Measurements from ENCODE around the gene FXN.

FXN gene

DNA sequence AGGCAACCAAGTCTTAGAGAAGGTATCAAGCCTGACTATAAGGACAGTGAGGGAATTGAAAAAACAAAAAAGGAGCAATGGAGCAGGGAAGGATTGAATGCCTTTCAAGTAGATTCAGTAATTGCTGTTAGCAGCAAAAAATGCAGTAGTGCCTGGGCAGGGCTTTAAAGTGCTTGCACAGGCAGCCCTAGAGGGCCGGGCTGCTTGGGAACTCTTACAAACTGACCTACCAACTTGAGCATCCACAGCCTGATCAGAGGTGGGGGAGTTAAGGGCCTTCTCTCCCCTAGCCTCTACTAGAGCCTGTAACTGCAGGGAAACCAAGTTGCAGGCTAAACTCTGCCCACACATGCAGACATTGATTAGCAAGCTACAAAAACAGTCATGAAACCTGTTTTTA is 19.4 kb downstream of the FXN start:
- TF ChIP-seq POLR2AphosphoS5 (IDR thresholded peaks at IDR 0.05; ENCODE audit: low read depth, low read length) (no peak), TAF1 (IDR thresholded peaks at IDR 0.05; ENCODE audit: borderline replicate concordance, low read depth, low read length) (no peak), POLR2A (IDR thresholded peaks at IDR 0.05; ENCODE audit: low read depth, low read length) (no peak)
- FAIRE-seq (no peak), DNase-seq (ENCODE audit: insufficient read length) (no peak)

DNA sequence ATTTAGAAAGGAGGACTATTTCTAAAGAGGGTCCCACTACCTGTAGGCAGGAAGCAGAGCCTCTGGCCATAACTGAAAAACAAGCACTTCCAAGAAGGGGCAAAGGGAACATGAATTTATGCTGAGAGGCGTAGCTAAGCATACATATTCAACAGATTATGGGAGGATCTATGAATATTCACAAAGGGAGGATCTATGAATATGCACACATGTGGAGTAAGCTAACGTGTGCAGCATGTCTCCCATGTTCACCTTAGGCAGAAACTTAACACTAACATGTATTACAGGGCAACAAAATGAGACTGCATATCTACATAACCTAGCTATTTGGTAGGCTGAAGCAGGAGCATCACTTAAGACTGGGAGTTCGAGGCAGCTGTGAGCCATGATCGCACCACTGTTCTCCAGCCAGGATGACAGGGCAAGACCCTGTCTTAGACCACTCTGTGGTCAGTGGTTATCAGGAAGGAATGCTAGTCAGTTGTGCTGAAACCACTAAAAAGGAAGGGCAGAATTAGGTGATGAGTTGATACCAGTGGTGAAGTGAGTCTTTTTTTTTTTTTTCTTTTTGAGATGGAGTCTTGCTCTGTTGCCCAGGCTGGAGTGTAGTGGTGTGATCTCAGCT is 20.8 kb downstream of the FXN start:
- DNase-seq (ENCODE audit: insufficient read length) (no peak), FAIRE-seq (no peak)
- TF ChIP-seq TAF1 (IDR thresholded peaks at IDR 0.05; ENCODE audit: borderline replicate concordance, low read depth, low read length) (no peak), POLR2AphosphoS5 (IDR thresholded peaks at IDR 0.05; ENCODE audit: low read depth, low read length) (no peak), POLR2A (IDR thresholded peaks at IDR 0.05; ENCODE audit: low read depth, low read length) (no peak)

DNA sequence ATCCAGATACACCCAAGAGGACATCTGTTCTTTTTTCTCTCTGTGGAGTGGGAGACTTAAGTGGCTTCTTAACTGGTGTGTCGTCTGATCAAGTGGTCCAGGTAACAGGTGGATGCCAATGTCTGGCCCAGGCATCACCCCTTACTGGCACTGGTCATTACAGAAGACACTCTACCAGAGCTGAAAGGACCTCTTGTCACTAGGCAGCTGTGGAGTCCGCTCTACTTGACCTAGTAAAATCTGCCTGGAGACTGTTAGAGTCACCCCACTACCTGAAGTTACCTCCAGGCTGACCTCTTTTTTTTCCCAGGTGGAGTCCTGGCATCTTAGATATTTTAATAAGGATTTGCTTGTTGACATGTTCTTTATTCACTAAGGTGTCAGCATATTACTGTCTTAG is 22.5 kb downstream of the FXN start:
- FAIRE-seq (no peak), DNase-seq (ENCODE audit: insufficient read length) (no peak)
- no peak for TF ChIP-seq TAF1 (IDR thresholded peaks at IDR 0.05; ENCODE audit: borderline replicate concordance, low read depth, low read length)
- TF ChIP-seq POLR2AphosphoS5 (IDR thresholded peaks at IDR 0.05; ENCODE audit: low read depth, low read length): no peak
- no peak for TF ChIP-seq POLR2A (IDR thresholded peaks at IDR 0.05; ENCODE audit: low read depth, low read length)

DNA sequence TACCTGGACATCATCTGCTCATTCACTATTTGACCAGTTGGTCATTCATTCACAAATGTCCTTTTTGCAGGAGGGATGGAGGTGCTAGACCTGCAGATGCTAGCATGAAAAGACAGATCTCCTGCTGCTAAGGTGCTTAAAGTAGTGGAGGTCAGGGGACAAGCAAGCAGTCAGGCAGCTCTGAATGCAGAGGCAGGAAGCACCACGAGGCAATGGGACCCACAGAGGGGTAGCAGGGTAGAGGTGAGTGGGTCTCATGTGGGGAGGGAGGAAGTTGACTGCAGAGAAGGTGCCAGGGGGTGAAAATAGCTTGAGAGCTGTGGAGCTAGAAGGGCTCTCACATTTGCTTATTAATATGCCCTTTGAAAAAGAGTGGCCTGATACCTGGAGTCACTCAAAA is 25.2 kb downstream of the FXN start:
- FAIRE-seq: no peak
- no peak for TF ChIP-seq POLR2A (IDR thresholded peaks at IDR 0.05; ENCODE audit: low read depth, low read length)
- no peak for TF ChIP-seq TAF1 (IDR thresholded peaks at IDR 0.05; ENCODE audit: borderline replicate concordance, low read depth, low read length)
- no peak for TF ChIP-seq POLR2AphosphoS5 (IDR thresholded peaks at IDR 0.05; ENCODE audit: low read depth, low read length)
- DNase-seq (ENCODE audit: insufficient read length): no peak

DNA sequence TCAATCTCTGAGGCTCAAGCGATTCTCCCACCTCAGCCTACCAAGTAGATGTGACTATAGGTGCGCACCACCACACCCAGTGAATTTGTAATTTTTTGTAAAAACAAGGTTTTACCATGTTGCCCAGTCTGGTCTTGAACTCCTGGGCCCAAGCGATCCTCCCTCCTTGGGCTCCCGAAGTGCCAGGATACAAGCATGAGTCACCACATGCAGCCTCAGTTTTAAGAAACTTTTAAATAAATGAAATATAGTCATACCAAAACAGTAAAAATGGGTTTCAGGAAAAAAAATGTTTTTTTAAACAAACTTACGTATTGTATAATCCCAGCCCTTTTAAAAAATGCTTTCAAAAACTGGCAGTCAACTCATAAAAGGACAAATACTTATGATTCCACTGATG is 26.6 kb downstream of the FXN start:
- TF ChIP-seq TAF1 (IDR thresholded peaks at IDR 0.05; ENCODE audit: borderline replicate concordance, low read depth, low read length): no peak
- no peak for TF ChIP-seq POLR2AphosphoS5 (IDR thresholded peaks at IDR 0.05; ENCODE audit: low read depth, low read length)
- FAIRE-seq: no peak

DNA sequence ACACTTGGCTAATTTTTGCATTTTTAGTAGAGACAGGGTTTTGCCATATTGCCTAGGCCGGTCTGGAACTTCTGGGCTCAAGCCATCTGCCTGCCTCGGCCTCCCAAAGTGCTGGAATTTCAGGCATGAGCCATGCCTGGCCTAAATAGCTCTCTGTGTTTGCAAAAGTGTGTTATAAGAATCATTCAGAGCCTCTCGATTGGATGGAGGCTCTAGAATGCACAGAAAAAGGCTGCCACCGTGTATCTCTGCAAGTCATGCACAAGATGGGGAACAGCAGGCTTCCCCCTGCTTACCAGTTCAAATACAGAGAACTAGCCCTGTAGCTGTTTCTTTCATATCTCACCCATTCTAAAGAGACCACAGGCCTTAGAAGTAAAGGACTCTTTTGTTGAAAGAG is 28.3 kb downstream of the FXN start:
- DNase-seq (ENCODE audit: insufficient read length) (no peak), FAIRE-seq (no peak)
- TF ChIP-seq TAF1 (IDR thresholded peaks at IDR 0.05; ENCODE audit: borderline replicate concordance, low read depth, low read length): no peak
- TF ChIP-seq POLR2AphosphoS5 (IDR thresholded peaks at IDR 0.05; ENCODE audit: low read depth, low read length): no peak
- TF ChIP-seq POLR2A (IDR thresholded peaks at IDR 0.05; ENCODE audit: low read depth, low read length): no peak

More for the DNA sequence above, 26.6 kb downstream of the FXN start:
- DNase-seq (ENCODE audit: insufficient read length): no peak

DNA sequence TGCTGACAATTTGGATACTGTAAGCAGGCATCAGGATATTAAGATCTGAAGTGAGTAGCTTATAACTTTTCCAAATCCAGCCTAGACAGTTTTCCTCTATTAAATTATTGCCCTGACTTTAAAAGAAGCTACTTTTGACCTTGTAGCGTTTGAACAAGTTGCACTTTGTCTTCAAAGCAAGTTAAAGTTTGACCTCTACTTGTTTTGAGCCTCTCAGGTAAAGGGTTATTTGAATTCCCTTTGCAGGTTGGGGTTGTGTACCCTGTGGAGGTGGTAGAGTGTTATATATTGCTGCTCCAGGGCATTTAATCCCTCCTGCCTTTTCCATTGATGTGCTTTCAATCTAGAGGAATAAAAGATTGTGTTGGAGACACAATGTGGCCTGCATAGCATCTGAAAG is 30.1 kb downstream of the FXN start:
- no peak for FAIRE-seq
- TF ChIP-seq POLR2A (IDR thresholded peaks at IDR 0.05; ENCODE audit: low read depth, low read length) (no peak), TAF1 (IDR thresholded peaks at IDR 0.05; ENCODE audit: borderline replicate concordance, low read depth, low read length) (no peak), POLR2AphosphoS5 (IDR thresholded peaks at IDR 0.05; ENCODE audit: low read depth, low read length) (no peak)
- DNase-seq (ENCODE audit: insufficient read length): no peak

DNA sequence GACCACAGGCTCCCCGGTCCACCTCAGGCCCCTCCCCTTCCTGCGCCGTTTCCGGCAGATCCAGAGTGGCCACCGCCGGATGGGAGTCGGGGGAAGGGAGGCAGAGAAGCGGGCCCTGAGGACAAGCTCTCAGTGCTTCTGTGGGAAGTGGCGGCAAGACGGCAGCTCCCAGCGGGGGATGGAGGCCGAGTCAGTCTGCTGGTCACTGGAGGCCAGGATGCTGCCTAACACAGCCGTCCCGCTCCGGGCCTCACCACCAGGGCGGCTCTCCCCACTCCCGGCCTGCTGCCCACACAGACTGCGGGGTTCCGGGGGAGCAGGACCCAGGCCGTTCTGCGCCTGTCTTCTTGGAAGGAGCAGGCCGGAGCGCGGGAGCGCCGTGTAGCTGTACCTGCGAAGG is 31.4 kb downstream of the FXN start:
- FAIRE-seq (no peak), DNase-seq (ENCODE audit: insufficient read length) (no peak)
- TF ChIP-seq TAF1 (IDR thresholded peaks at IDR 0.05; ENCODE audit: borderline replicate concordance, low read depth, low read length): no peak
- TF ChIP-seq POLR2AphosphoS5 (IDR thresholded peaks at IDR 0.05; ENCODE audit: low read depth, low read length): no peak
- no peak for TF ChIP-seq POLR2A (IDR thresholded peaks at IDR 0.05; ENCODE audit: low read depth, low read length)

DNA sequence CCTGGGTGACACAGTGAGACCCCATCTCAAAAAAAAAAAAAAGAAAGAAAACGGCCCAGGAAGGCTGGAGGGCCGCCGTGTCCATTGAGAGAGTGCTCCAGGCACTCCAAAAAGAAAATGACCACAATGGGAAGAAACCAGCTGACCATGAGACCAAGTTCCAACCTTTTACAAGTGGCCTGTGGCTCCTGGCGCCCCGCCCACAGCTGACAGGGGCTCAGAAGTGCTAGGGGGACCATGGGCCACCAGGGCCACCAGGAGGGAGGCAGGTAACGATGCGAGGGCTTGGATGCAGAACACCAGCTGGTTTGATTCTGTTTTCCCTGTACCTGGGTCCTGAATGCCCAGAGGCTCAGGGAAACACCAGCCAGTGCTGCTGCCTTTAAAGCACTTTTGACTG is 34.6 kb downstream of the FXN start:
- DNase-seq (ENCODE audit: insufficient read length) (no peak), FAIRE-seq (no peak)
- TF ChIP-seq POLR2A (IDR thresholded peaks at IDR 0.05; ENCODE audit: low read depth, low read length) (no peak), POLR2AphosphoS5 (IDR thresholded peaks at IDR 0.05; ENCODE audit: low read depth, low read length) (no peak), TAF1 (IDR thresholded peaks at IDR 0.05; ENCODE audit: borderline replicate concordance, low read depth, low read length) (no peak)

DNA sequence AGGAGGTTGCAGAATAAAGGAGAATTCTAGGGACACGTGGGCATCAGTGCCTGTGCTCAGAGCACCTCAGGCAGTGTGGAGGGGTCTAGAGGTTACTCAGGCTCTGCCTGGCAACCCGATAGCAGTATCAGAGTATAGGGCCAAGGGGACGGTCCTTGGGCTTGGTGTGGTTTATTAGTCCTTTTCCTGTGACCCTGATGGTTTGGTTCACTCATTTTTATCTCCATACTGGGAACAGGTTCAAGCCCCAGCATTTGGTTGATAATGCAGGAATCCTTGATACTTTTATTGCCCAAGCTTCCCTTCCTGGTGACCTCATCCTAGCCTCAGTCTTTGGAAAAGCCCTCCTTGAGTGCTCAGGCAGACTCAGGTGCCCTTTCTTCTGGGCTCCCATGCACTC is 35.5 kb downstream of the FXN start:
- no peak for TF ChIP-seq TAF1 (IDR thresholded peaks at IDR 0.05; ENCODE audit: borderline replicate concordance, low read depth, low read length)
- TF ChIP-seq POLR2A (IDR thresholded peaks at IDR 0.05; ENCODE audit: low read depth, low read length): no peak
- no peak for TF ChIP-seq POLR2AphosphoS5 (IDR thresholded peaks at IDR 0.05; ENCODE audit: low read depth, low read length)
- DNase-seq (ENCODE audit: insufficient read length) (no peak), FAIRE-seq (no peak)

DNA sequence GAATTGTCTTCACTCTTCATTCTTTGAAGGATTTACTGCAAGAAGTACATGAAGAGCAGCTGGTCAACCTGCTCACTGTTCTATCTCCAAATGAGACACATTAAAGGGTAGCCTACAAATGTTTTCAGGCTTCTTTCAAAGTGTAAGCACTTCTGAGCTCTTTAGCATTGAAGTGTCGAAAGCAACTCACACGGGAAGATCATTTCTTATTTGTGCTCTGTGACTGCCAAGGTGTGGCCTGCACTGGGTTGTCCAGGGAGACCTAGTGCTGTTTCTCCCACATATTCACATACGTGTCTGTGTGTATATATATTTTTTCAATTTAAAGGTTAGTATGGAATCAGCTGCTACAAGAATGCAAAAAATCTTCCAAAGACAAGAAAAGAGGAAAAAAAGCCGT is 37.6 kb downstream of the FXN start:
- FAIRE-seq: no peak
- no peak for DNase-seq (ENCODE audit: insufficient read length)
- TF ChIP-seq TAF1 (IDR thresholded peaks at IDR 0.05; ENCODE audit: borderline replicate concordance, low read depth, low read length) (no peak), POLR2A (IDR thresholded peaks at IDR 0.05; ENCODE audit: low read depth, low read length) (no peak), POLR2AphosphoS5 (IDR thresholded peaks at IDR 0.05; ENCODE audit: low read depth, low read length) (no peak)

DNA sequence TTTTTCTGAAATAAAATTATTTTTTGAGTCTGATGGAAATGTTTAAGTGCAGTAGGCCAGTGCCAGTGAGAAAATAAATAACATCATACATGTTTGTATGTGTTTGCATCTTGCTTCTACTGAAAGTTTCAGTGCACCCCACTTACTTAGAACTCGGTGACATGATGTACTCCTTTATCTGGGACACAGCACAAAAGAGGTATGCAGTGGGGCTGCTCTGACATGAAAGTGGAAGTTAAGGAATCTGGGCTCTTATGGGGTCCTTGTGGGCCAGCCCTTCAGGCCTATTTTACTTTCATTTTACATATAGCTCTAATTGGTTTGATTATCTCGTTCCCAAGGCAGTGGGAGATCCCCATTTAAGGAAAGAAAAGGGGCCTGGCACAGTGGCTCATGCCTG is 39.2 kb downstream of the FXN start:
- no peak for DNase-seq (ENCODE audit: insufficient read length)
- FAIRE-seq: no peak
- TF ChIP-seq TAF1 (IDR thresholded peaks at IDR 0.05; ENCODE audit: borderline replicate concordance, low read depth, low read length) (no peak), POLR2A (IDR thresholded peaks at IDR 0.05; ENCODE audit: low read depth, low read length) (no peak), POLR2AphosphoS5 (IDR thresholded peaks at IDR 0.05; ENCODE audit: low read depth, low read length) (no peak)

DNA sequence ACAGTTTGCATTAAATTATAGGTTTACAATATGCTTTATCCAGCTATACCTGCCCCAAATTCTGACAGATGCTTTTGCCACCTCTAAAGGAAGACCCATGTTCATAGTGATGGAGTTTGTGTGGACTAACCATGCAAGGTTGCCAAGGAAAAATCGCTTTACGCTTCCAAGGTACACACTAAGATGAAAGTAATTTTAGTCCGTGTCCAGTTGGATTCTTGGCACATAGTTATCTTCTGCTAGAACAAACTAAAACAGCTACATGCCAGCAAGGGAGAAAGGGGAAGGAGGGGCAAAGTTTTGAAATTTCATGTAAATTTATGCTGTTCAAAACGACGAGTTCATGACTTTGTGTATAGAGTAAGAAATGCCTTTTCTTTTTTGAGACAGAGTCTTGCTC is 41.0 kb downstream of the FXN start:
- DNase-seq (ENCODE audit: insufficient read length) (no peak), FAIRE-seq (no peak)
- no peak for TF ChIP-seq POLR2AphosphoS5 (IDR thresholded peaks at IDR 0.05; ENCODE audit: low read depth, low read length)
- TF ChIP-seq POLR2A (IDR thresholded peaks at IDR 0.05; ENCODE audit: low read depth, low read length): no peak
- no peak for TF ChIP-seq TAF1 (IDR thresholded peaks at IDR 0.05; ENCODE audit: borderline replicate concordance, low read depth, low read length)
